ENCODE measurements around the gene TEX13A. TPM values are rescaled to one million over a fixed set of nuclear protein-coding genes. Genes with fewer than 3 reads are reported as not detected.

Gene TEX13A
- polyA plus RNA-seq, 1 experiment, result not detected

DNA sequence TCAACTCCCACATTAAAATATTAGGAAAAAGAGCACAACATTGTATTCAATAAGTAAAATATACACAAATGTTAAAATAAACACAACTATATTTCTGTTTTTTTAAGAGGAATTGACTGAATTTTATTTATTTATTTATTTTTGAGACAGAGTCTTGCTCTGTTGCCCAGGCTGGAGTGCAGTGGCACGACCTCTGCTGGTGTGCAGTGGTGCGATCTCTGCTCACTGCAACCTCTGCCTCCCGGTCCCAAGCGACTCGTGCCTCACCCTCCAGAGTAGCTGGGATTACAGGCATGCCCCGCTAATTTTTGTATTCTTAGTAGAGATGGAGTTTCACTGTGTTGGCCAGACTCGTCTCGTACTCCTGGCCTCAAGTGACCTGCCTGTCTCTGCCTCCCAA lies 31.4 kb downstream of the TEX13A start:
- no peak for DNase-seq (ENCODE audit: low read depth, low spot score)
- CTCF ChIA-PET, result interaction anchor here (1.2 to 1.7 kb wide), 2 partner anchors 208 to 512 kb away, joined by 3 to 7 read pairs; no protein-coding TSS in a partner anchor
- TF ChIP-seq CTCF (IDR thresholded peaks at IDR 0.05; ENCODE audit: low read depth, low read length), result no peak
- Histone ChIP-seq H3K27me3 (ENCODE audit: control insufficient read depth, insufficient read depth, low read length) (no peaks in the 10 kb centered on the region), H3K9me3 (ENCODE audit: control insufficient read depth, insufficient read depth, low read length) (no peaks in the 10 kb centered on the region), H3K27ac (ENCODE audit: low read depth, low read length) (no peak overlapping the region), H3K4me3 (ENCODE audit: low read depth, low read length) (no peak overlapping the region)
- POLR2A ChIA-PET, result no interaction called here

- ChIA-PET POLR2A (no interaction called here), CTCF (no interaction called here)
- no peak for DNase-seq (ENCODE audit: low read depth, low spot score)
- Histone ChIP-seq H3K27me3 (ENCODE audit: control insufficient read depth, insufficient read depth, low read length) (no peaks in the 10 kb centered on the region), H3K4me3 (ENCODE audit: low read depth, low read length) (no peak overlapping the region), H3K27ac (ENCODE audit: low read depth, low read length) (no peak overlapping the region), H3K9me3 (ENCODE audit: control insufficient read depth, insufficient read depth, low read length) (no peaks in the 10 kb centered on the region)
- no peak for TF ChIP-seq CTCF (IDR thresholded peaks at IDR 0.05; ENCODE audit: low read depth, low read length)
Measured at GRCh38 chrX:105179644-105180043, 40.9 kb downstream of the TEX13A start.

- Histone ChIP-seq H3K4me3 (ENCODE audit: low read depth, low read length) (no peak overlapping the region), H3K27ac (ENCODE audit: low read depth, low read length) (no peak overlapping the region), H3K9me3 (ENCODE audit: control insufficient read depth, insufficient read depth, low read length) (no peaks in the 10 kb centered on the region), H3K27me3 (ENCODE audit: control insufficient read depth, insufficient read depth, low read length) (no peaks in the 10 kb centered on the region)
- ChIA-PET CTCF (no interaction called here), POLR2A (no interaction called here)
- no peak for DNase-seq (ENCODE audit: low read depth, low spot score)
- TF ChIP-seq CTCF (IDR thresholded peaks at IDR 0.05; ENCODE audit: low read depth, low read length), result no peak
Measured at GRCh38 chrX:105173071-105173470, 47.4 kb downstream of the TEX13A start.
